B cell (primary cell): ENCODE data around the gene KRTAP9-1. TPM values are rescaled to one million over a fixed set of nuclear protein-coding genes. Genes with fewer than 3 reads are reported as not detected.

Experiments
- ATAC-seq: fragments of 200-7000 bp; cut with Tn5 transposase; one replicate; pipeline ENCODE4 v1.10.0; 2021; ENCODE audit warnings: low read depth, mild to moderate bottlenecking, moderate number of reproducible peaks, moderate library complexity
- CTCF ChIA-PET: fragments of 350-600 bp; sonication (Branson Sonifier 250); formaldehyde crosslinking; loops from one replicate; lab custom pipeline; 2021; ENCODE audit warnings: antibody characterized with exemption, inconsistent platforms; lab: Charles Lee
- POLR2A ChIA-PET: fragments of 350-600 bp; sonication (Branson Sonifier 250); formaldehyde crosslinking; loops from one replicate; lab custom pipeline; 2021; ENCODE audit warnings: antibody characterized with exemption; lab: Charles Lee
- DNase-seq: peaks from one replicate; pipeline ENCODE4 v3.0.0; 2013
- H2AFZ ChIP-seq: 2 replicates; pipeline ENCODE4 v1.6.1; 2012; ENCODE audit warnings: mild to moderate bottlenecking, low read depth, low read length; ENCODE audit not compliant: insufficient read depth, poor library complexity, severe bottlenecking
- H3K27ac ChIP-seq, 2 donors: 1 replicate in 1 of 2; 2 replicates in 1 of 2; pipeline ENCODE4 v1.5.1; 2012 to 2013; ENCODE audit warnings: low read length in 2 of 2, mild to moderate bottlenecking in 2 of 2, moderate library complexity in 1 of 2
- H3K27me3 ChIP-seq, 4 experiments: fragments of 200-600 bp in 1 of 4; sonication (generic) in 1 of 4; replicated peaks in 1 of 4; 1 replicate in 2 of 4; 2 replicates in 2 of 4; pipeline versions ENCODE4 v1.6.1 to v1.7.0; 2013 to 2016; ENCODE audit warnings: low read length in 3 of 4, mild to moderate bottlenecking in 2 of 4, mixed read lengths in 1 of 4, moderate library complexity in 1 of 4; ENCODE audit not compliant: insufficient read depth in 4 of 4, control insufficient read depth in 3 of 4; ENCODE audit errors: control extremely low read depth in 1 of 4
- H3K36me3 ChIP-seq, 2 experiments: replicated peaks in 1 of 2; 1 replicate in 1 of 2; 2 replicates in 1 of 2; pipeline versions ENCODE4 v1.6.1 to v1.7.1; 2013; ENCODE audit warnings: low read length in 1 of 2; ENCODE audit not compliant: insufficient read depth in 2 of 2, control insufficient read depth in 1 of 2; ENCODE audit errors: control extremely low read depth in 1 of 2, extremely low read depth in 1 of 2
- H3K4me1 ChIP-seq, 2 donors: fragments of 200-600 bp in 1 of 2; sonication (generic) in 1 of 2; 1 replicate in 1 of 2; 2 replicates in 1 of 2; pipeline versions ENCODE4 v1.5.1 to v1.6.1; 2013 to 2017; ENCODE audit warnings: low read length in 2 of 2; ENCODE audit not compliant: control insufficient read depth in 2 of 2, insufficient read depth in 2 of 2
- H3K4me2 ChIP-seq: replicated peaks from 2 replicates; pipeline ENCODE3; 2012; ENCODE audit warnings: mild to moderate bottlenecking, low read depth, low read length; ENCODE audit not compliant: poor library complexity, severe bottlenecking
- H3K4me3 ChIP-seq, 5 experiments: fragments of 200-600 bp in 1 of 5; sonication (generic) in 1 of 5; 1 replicate in 3 of 5; 2 replicates in 2 of 5; pipeline versions ENCODE4 v1.5.1 to v1.7.0; 2011 to 2016; ENCODE audit warnings: low read length in 4 of 5, mild to moderate bottlenecking in 4 of 5, low read depth in 2 of 5, control low read depth in 1 of 5, moderate library complexity in 1 of 5; ENCODE audit not compliant: insufficient read depth in 1 of 5; ENCODE audit errors: control extremely low read depth in 1 of 5, extremely low read depth in 1 of 5
- H3K79me2 ChIP-seq: fragments of 200-600 bp; sonication (generic); one replicate; pipeline ENCODE4 v1.6.0; 2016; ENCODE audit warnings: low read length; ENCODE audit not compliant: control insufficient read depth, insufficient read depth
- H3K9ac ChIP-seq: fragments of 200-600 bp; sonication (generic); 2 replicates; pipeline ENCODE4 v1.6.1; 2017; ENCODE audit warnings: mild to moderate bottlenecking, low read length, moderate library complexity
- H3K9me3 ChIP-seq, 3 donors: one replicate each; pipeline versions ENCODE4 v1.6.1 to v1.7.1; 2013; ENCODE audit warnings: low read length in 2 of 3; ENCODE audit not compliant: control insufficient read depth in 2 of 3, insufficient read depth in 1 of 3; ENCODE audit errors: control extremely low read depth in 1 of 3
- H4K20me1 ChIP-seq: 2 replicates; pipeline ENCODE4 v1.6.0; 2012; ENCODE audit warnings: mild to moderate bottlenecking, low read length; ENCODE audit not compliant: insufficient read depth, control insufficient read depth, poor library complexity, severe bottlenecking
- H3K27ac Mint-ChIP-seq: one replicate; pipeline ENCODE4 v1.8.0; 2021; ENCODE audit warnings: mixed read lengths
- H3K27me3 Mint-ChIP-seq: one replicate; pipeline ENCODE4 v1.8.0; 2021; ENCODE audit warnings: mixed read lengths
- H3K4me1 Mint-ChIP-seq: one replicate; pipeline ENCODE4 v1.8.0; 2021; ENCODE audit warnings: mixed read lengths
- H3K4me3 Mint-ChIP-seq: one replicate; pipeline ENCODE4 v1.8.0; 2021; ENCODE audit warnings: mixed read lengths
- H3K9me3 Mint-ChIP-seq: one replicate; pipeline ENCODE4 v1.8.0; 2022; ENCODE audit warnings: mixed read lengths; ENCODE audit not compliant: insufficient read depth
- EZH2 ChIP-seq: IDR thresholded peaks from 2 replicates; pipeline ENCODE4 v1.6.1; 2012; ENCODE audit warnings: borderline replicate concordance, low read depth, mild to moderate bottlenecking, moderate library complexity, low read length; ENCODE audit not compliant: insufficient read depth, poor library complexity, severe bottlenecking
- WGBS: methylation state at CpG from one replicate; pipeline ENCODE4 v1.1.5; 2013; ENCODE audit warnings: missing lambda C conversion rate; ENCODE audit not compliant: insufficient coverage; 5-methylcytosine and 5-hydroxymethylcytosine counted together
- intact Hi-C: fragments of 100-400 bp; cut with micrococcal nuclease; formaldehyde crosslinking; loops from one replicate; pipeline ENCODE4 v1.10.0; 2022
- polyA plus RNA-seq: library from polyadenylated mRNA; depleted of rRNA; stranded (reverse); fragments of >200 nt; gene quantifications from 2 replicates; pipeline ENCODE4 v1.2.3, GENCODE V29; 2012
- total RNA-seq, 2 donors: library from RNA; stranded (reverse); fragments of 120-200 nt in 1 of 2; gene quantifications; 1 replicate in 1 of 2; 2 replicates in 1 of 2; pipeline versions ENCODE4 v1.2.3 to v1.2.4, GENCODE V29; 2013 to 2022
- TF ChIP-seq, protein P1 (sequence below): fragments of 200-600 bp; IDR thresholded peaks from one replicate; pipeline ENCODE4 v1.8.0; 2022; ENCODE audit warnings: antibody characterized with exemption, mild to moderate bottlenecking

KRTAP9-1 gene
- total and polyA plus RNA-seq, 2 donors (not counting 1 experiment from before 2014, with no cell fraction given): not detected

DNA sequence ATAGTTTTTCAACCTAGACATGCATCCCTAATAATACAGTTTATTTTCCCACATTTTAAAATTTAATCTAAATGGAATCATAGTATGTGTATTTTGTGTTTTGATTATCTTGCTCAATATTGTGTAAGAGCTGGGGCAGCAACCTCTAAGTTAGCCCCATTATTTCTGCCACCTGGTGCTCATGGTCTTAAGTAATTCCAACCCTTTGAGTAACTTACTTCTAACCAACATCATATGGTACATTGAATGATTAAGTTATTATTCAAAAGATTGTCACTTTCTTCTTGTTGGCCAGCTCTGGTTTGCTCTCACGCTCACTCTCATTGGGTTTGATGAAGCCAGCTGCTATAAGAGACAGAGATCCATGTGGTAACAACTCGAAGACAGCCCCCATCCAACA is 17.8 kb upstream of the KRTAP9-1 start:
- no peak for ATAC-seq
- intact Hi-C loops: no loop called here
- H3K4me1 ChIP-seq: peaks cover 18 to 20% of the 10 kb centered on the region in 2 donors
- TF ChIP-seq, protein P1, sequence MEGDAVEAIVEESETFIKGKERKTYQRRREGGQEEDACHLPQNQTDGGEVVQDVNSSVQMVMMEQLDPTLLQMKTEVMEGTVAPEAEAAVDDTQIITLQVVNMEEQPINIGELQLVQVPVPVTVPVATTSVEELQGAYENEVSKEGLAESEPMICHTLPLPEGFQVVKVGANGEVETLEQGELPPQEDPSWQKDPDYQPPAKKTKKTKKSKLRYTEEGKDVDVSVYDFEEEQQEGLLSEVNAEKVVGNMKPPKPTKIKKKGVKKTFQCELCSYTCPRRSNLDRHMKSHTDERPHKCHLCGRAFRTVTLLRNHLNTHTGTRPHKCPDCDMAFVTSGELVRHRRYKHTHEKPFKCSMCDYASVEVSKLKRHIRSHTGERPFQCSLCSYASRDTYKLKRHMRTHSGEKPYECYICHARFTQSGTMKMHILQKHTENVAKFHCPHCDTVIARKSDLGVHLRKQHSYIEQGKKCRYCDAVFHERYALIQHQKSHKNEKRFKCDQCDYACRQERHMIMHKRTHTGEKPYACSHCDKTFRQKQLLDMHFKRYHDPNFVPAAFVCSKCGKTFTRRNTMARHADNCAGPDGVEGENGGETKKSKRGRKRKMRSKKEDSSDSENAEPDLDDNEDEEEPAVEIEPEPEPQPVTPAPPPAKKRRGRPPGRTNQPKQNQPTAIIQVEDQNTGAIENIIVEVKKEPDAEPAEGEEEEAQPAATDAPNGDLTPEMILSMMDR: no peak
- no peak for TF ChIP-seq EZH2
- CTCF ChIA-PET: no interaction called here
- DNase-seq: no peak
- WGBS: 94% methylated on average over 2 of the region's 2 CpGs
- peaks cover 0 to 6% (median 0%) of the 10 kb centered on the region in 3 donors for H3K9me3 ChIP-seq
- no peaks in the 10 kb centered on the region for H3K79me2 ChIP-seq
- H3K27me3 Mint-ChIP-seq: peaks cover 16% of the 10 kb centered on the region
- no peak overlapping the region for H3K4me3 Mint-ChIP-seq
- H3K9ac ChIP-seq: no peak overlapping the region
- peaks cover 24% of the 10 kb centered on the region for H3K4me1 Mint-ChIP-seq
- H3K9me3 Mint-ChIP-seq: no peaks in the 10 kb centered on the region
- no peak overlapping the region for H3K27ac Mint-ChIP-seq
- no peak overlapping the region for H3K27ac ChIP-seq
- POLR2A ChIA-PET: no interaction called here
- H4K20me1 ChIP-seq: no peaks in the 10 kb centered on the region
- no peaks in the 10 kb centered on the region for H3K36me3 ChIP-seq
- no peaks in the 10 kb centered on the region for H3K27me3 ChIP-seq
- no peak overlapping the region for H3K4me3 ChIP-seq
- no peak overlapping the region for H3K4me2 ChIP-seq
- no peak overlapping the region for H2AFZ ChIP-seq

GRCh38 chr17:41176744-41177387 is 12.8 kb upstream of the KRTAP9-1 start:
- no peaks in the 10 kb centered on the region for H3K36me3 ChIP-seq
- no peaks in the 10 kb centered on the region for H3K9me3 ChIP-seq
- peak; percentile 59 for ATAC-seq
- H4K20me1 ChIP-seq: no peaks in the 10 kb centered on the region
- H2AFZ ChIP-seq: no peak overlapping the region
- Mint-ChIP-seq H3K9me3 (no peaks in the 10 kb centered on the region), H3K27ac (peak overlapping the region; percentile 0), H3K4me1 (peaks cover 45% of the 10 kb centered on the region), H3K27me3 (peaks cover 12% of the 10 kb centered on the region), H3K4me3 (peak overlapping the region; percentile 21)
- 0% methylated on average over 1 of the region's 3 CpGs for WGBS
- peak overlapping the region; percentile 51 for H3K4me2 ChIP-seq
- TF ChIP-seq, protein P1: no peak
- ChIA-PET CTCF (no interaction called here), POLR2A (no interaction called here)
- no peak overlapping the region for H3K27ac ChIP-seq
- peak; percentile 56 for DNase-seq
- no peak overlapping the region for H3K9ac ChIP-seq
- H3K4me3 ChIP-seq: peak overlapping the region in 1 of 5 experiments; percentile 8
- H3K27me3 ChIP-seq: no peaks in the 10 kb centered on the region
- intact Hi-C loops: loop anchor here (5.0 kb wide), 1 partner anchor 60 kb away; the partner anchor contains the start of gene KRTAP4-11
- H3K4me1 ChIP-seq: peaks cover 39 to 41% of the 10 kb centered on the region in 2 donors
- no peaks in the 10 kb centered on the region for H3K79me2 ChIP-seq
